A549 treated with AZD2906 at 1 μM for 4 hours (cell line): ENCODE measurements around the gene RPS10. TPM values are rescaled to one million over a fixed set of nuclear protein-coding genes. Genes with fewer than 3 reads are reported as not detected.

Source experiments
- total RNA-seq: library from RNA; stranded (reverse); fragments of 200-300 nt; extraction: Qiagen RNA extraction; gene quantifications from 5 replicates; pipeline ENCODE4 v1.2.3, GENCODE V29; 2022

RPS10 gene
- total RNA-seq: 1,967 to 2,217 TPM (median 2,066 TPM) in 5 replicates

GRCh38 chr6:34425498-34426410 is at the start of gene RPS10:
Gene RPS10 (minus strand): TSS chr6:34426069. CDS start chr6:34425221, 848 bp downstream.

GRCh38 chr6:34465531-34466241 is 39.8 kb upstream of the RPS10 start, which contains the start of gene PACSIN1:
Gene PACSIN1 (plus strand): TSS chr6:34466076. CDS start chr6:34526306, 60,230 bp downstream.

GRCh38 chr6:34392497-34393190 is 33.2 kb downstream of the RPS10 start, which contains the start of gene NUDT3:
Gene NUDT3 (minus strand): TSS chr6:34392669. CDS start chr6:34392362, 307 bp downstream.

Other genes starting within 250 kb of the RPS10 start
- 422 to 601 TPM (median 521 TPM) in 5 replicates for gene HMGA1, start 189.2 kb downstream of the RPS10 start, total RNA-seq
- gene SMIM29, start 177.1 kb downstream of the RPS10 start, total RNA-seq: 15.4 to 24.4 TPM (median 23.8 TPM) in 5 replicates
- gene NUDT3, start 33.4 kb downstream of the RPS10 start, total RNA-seq: 5.6 to 8.5 TPM (median 5.9 TPM) in 5 replicates
- 0.03 to 0.34 TPM (median 0.07 TPM) in 5 replicates for gene PACSIN1, start 40.0 kb upstream of the RPS10 start, total RNA-seq
- gene SPDEF, start 130.3 kb upstream of the RPS10 start, total RNA-seq: 1.3 to 1.9 TPM (median 1.8 TPM) in 5 replicates